Left ventricle myocardium inferior (tissue), 1 donor: ENCODE data around the gene LRRC26. TPM values are rescaled to one million over a fixed set of nuclear protein-coding genes. Genes with fewer than 3 reads are reported as not detected.

Experiments used
- DNase-seq: peaks from one replicate; pipeline ENCODE4 v3.0.0-alpha.2; 2020
- H3K27ac ChIP-seq: fragments of 200-600 bp; replicated peaks from 2 replicates; pipeline ENCODE4 v1.8.0; 2021
- H3K27me3 ChIP-seq: fragments of 200-600 bp; 2 replicates; pipeline ENCODE4 v1.8.0; 2021; ENCODE audit warnings: low read depth
- H3K36me3 ChIP-seq: fragments of 200-600 bp; 2 replicates; pipeline ENCODE4 v1.8.0; 2021
- H3K4me1 ChIP-seq: fragments of 200-600 bp; 2 replicates; pipeline ENCODE4 v1.8.0; 2021
- H3K4me3 ChIP-seq: fragments of 200-600 bp; 2 replicates; pipeline ENCODE4 v1.8.0; 2021; ENCODE audit warnings: mild to moderate bottlenecking, moderate library complexity
- H3K9me3 ChIP-seq: fragments of 200-600 bp; replicated peaks from 2 replicates; pipeline ENCODE4 v1.8.0; 2021
- CTCF ChIP-seq: fragments of 200-600 bp; IDR thresholded peaks from 2 replicates; pipeline ENCODE4 v1.8.0; 2021; ENCODE audit warnings: antibody characterized with exemption, mild to moderate bottlenecking, borderline replicate concordance
- intact Hi-C: fragments of 100-400 bp; cut with micrococcal nuclease; formaldehyde crosslinking; loops from one replicate; pipeline ENCODE4 v1.11.0; 2022
- total RNA-seq: library from RNA; stranded (reverse); fragmentation: NEBNext Ultra II Directional; extraction: Animal tissue kit (Norgen Biotek cat#: 25700); gene quantifications from one replicate; pipeline ENCODE4 v1.2.1, GENCODE V29; 2021
- donor health status: DM: no; HTN: yes; CAD: no; lungs with severe emphysema.

The LRRC26 gene
- total RNA-seq, 1 donor from 2014 or later, result not detected

- H3K9me3 ChIP-seq, result no peaks in the 10 kb centered on the region
- intact Hi-C loops, result no loop called here
- H3K4me1 ChIP-seq, result peaks cover 89% of the 10 kb centered on the region
- H3K36me3 ChIP-seq, result peaks cover 29% of the 10 kb centered on the region
- no peak overlapping the region for H3K4me3 ChIP-seq
- DNase-seq, result no peak
- no peak for TF ChIP-seq CTCF
- peak overlapping the region; percentile 92 for H3K27ac ChIP-seq
- no peaks in the 10 kb centered on the region for H3K27me3 ChIP-seq
These were observed 23.0 kb upstream of the LRRC26 start for GRCh38 chr9:137192859-137193258.

GRCh38 chr9:137192448-137192780 lies 22.6 kb upstream of the LRRC26 start:
- TF ChIP-seq CTCF, result no peak
- peaks cover 30% of the 10 kb centered on the region for H3K36me3 ChIP-seq
- H3K27ac ChIP-seq, result peak overlapping the region; percentile 92
- H3K27me3 ChIP-seq, result no peaks in the 10 kb centered on the region
- no peak for DNase-seq
- no peaks in the 10 kb centered on the region for H3K9me3 ChIP-seq
- peaks cover 89% of the 10 kb centered on the region for H3K4me1 ChIP-seq
- intact Hi-C loops, result no loop called here
- no peak overlapping the region for H3K4me3 ChIP-seq

GRCh38 chr9:137191691-137192447 lies 22.0 kb upstream of the LRRC26 start:
- Histone ChIP-seq H3K36me3 (peaks cover 35% of the 10 kb centered on the region), H3K27ac (peak overlapping the region; percentile 100), H3K4me3 (no peak overlapping the region), H3K9me3 (no peaks in the 10 kb centered on the region), H3K27me3 (no peaks in the 10 kb centered on the region), H3K4me1 (peaks cover 89% of the 10 kb centered on the region)
- no peak for TF ChIP-seq CTCF
- no peak for DNase-seq
- intact Hi-C loops, result no loop called here

- intact Hi-C loops, result no loop called here
- H3K27ac ChIP-seq, result peak overlapping the region; percentile 100
These were observed 21.4 kb upstream of the LRRC26 start for GRCh38 chr9:137191245-137191644.

GRCh38 chr9:137190315-137190856 lies 20.5 kb upstream of the LRRC26 start:
- no peaks in the 10 kb centered on the region for H3K27me3 ChIP-seq

More at GRCh38 chr9:137191245-137191644, 21.4 kb upstream of the LRRC26 start:
- no peak for DNase-seq
- Histone ChIP-seq H3K27me3 (no peaks in the 10 kb centered on the region), H3K4me1 (peaks cover 89% of the 10 kb centered on the region), H3K36me3 (peaks cover 38% of the 10 kb centered on the region), H3K4me3 (no peak overlapping the region), H3K9me3 (no peaks in the 10 kb centered on the region)
- TF ChIP-seq CTCF, result no peak

More at GRCh38 chr9:137190315-137190856, 20.5 kb upstream of the LRRC26 start:
- peak overlapping the region; percentile 100 for H3K4me3 ChIP-seq
- intact Hi-C loops, result no loop called here
- peaks cover 89% of the 10 kb centered on the region for H3K4me1 ChIP-seq
- no peak for TF ChIP-seq CTCF
- peak overlapping the region; percentile 100 for H3K27ac ChIP-seq
- H3K36me3 ChIP-seq, result peaks cover 46% of the 10 kb centered on the region
- H3K9me3 ChIP-seq, result no peaks in the 10 kb centered on the region
- DNase-seq, result no peak
